BJ (cell line): ENCODE results near the gene POLR2C. TPM values are rescaled to one million over a fixed set of nuclear protein-coding genes. Genes with fewer than 3 reads are reported as not detected.

Experiments used
- CTCF ChIA-PET: fragments of 350-600 bp; formaldehyde crosslinking; extraction: SDS; loops from one replicate; lab custom pipeline; 2021; ENCODE audit warnings: antibody characterized with exemption, inconsistent platforms; lab: Yijun Ruan, JAX
- POLR2A ChIA-PET: fragments of 300-600 bp; sonication (Branson Sonifier 250); formaldehyde crosslinking; extraction: SDS; loops from one replicate; lab custom pipeline; 2021; ENCODE audit warnings: antibody characterized with exemption; lab: Charles Lee
- DNase-seq: peaks from one replicate; pipeline ENCODE4 v3.0.0-alpha.2; 2011; ENCODE audit warnings: low read depth
- H3K27me3 ChIP-seq: 2 replicates; pipeline ENCODE4 v1.6.0; 2011; ENCODE audit warnings: low read length; ENCODE audit not compliant: control insufficient read depth, insufficient read depth
- H3K36me3 ChIP-seq: 2 replicates; pipeline ENCODE4 v1.5.1; 2011; ENCODE audit warnings: low read length; ENCODE audit not compliant: control insufficient read depth, insufficient read depth
- H3K4me3 ChIP-seq: 2 replicates; pipeline ENCODE4 v1.5.1; 2011; ENCODE audit warnings: low read depth, mild to moderate bottlenecking, control low read depth, low read length
- CTCF ChIP-seq: IDR thresholded peaks from 2 replicates; pipeline ENCODE4 v1.5.1; 2011; ENCODE audit warnings: low read depth, mild to moderate bottlenecking, control low read depth, inconsistent platforms, low read length, moderate library complexity; ENCODE audit not compliant: insufficient read depth
- polyA plus RNA-seq: library from polyadenylated mRNA; depleted of rRNA; stranded (reverse); fragments of >200 nt; gene quantifications from 2 replicates; pipeline ENCODE4 v1.2.3, GENCODE V29; 2011

Gene POLR2C
- polyA plus RNA-seq, 1 experiment = 176 TPM

DNA sequence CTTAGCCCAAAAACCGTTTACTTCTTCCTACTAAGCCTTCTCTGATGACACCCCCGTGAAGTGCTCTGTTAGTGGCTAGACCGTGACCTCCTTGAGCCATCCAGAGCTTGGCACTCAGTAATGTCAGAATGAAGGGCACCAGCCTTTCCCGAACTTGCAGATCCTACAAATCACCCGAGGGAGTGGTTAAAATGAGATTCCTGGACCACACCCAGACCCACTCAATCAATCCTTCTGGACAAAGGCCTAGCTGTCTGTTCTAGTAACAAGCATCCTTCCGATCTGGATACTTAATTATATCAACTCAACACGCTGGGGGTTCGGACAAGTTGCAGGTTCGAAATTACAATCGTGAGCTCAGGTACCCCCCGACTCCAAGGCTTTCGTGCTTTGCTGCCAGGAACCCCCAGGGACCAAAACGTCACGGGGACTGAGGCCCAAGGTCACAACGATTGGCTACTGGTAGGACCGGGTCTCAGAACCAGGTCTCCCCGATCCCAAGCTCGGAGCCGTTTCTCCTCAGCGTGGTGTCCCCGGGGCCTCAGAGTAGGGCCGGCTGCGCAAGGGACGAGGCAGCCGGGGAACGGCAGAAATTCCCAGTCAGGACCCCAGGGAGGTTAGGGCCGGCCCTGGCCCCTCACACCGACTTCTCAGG lies 15.8 kb upstream of the POLR2C start:
- TF ChIP-seq CTCF = no peak
- Histone ChIP-seq H3K4me3 (peak overlapping the region; percentile 97), H3K36me3 (peaks cover 2% of the 10 kb centered on the region; the same call in 1 of the 2 replicates), H3K27me3 (no peaks in the 10 kb centered on the region)
- DNase-seq = no peak
- CTCF ChIA-PET = interaction anchor here (0.6 to 1.8 kb wide), 9 partner anchors 14 to 353 kb away, joined by 3 to 10 read pairs (median 6); partner anchors contain the start of gene POLR2C
- POLR2A ChIA-PET = interaction anchor here (0.6 to 0.7 kb wide), 3 partner anchors 202 to 704 kb away, joined by 3 to 4 read pairs (median 3); partner anchors contain the start of gene ARL2BP

DNA sequence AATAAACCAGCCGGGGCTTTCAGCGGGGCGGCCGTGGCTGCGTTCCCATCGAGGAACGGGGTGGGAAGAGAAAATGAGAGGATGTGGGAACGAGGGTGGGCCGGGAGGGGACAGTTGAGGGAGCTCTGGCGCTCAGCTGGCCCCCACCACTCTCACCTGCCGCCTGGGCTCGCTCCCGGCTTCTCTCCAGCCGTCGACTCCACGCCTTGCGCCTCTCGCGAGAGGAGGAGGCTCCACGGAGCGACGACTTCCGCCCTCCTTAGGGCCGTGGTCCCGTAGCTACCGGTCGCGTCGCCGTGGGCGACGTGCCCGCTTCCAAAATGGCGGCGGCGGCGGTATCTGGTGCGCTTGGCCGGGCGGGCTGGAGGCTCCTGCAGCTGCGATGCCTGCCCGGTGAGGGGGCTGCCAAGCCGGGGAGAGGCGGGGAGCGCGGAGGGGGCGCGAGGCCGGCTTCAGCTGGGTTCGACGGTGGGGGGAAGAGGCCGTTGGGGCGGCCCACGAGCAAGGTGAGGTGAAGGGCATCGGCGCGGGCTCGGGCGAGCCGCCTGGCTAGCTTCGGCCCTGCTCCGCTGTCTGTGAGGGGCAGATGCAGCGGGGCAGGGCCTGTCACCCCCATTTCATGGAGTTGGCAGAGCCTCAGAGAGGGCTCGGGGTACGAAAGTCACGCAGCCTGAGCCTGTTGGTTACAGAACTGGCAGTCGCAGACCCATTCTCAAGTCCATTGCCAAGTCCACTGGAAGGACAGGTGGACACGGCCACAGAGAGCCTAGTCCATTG lies 15.1 kb upstream of the POLR2C start, which contains the start of the genes CIAPIN1 and COQ9:
TSS of gene CIAPIN1 (minus strand) at position 200 of the 777 bp plus-strand sequence. CDS start 6,457 bp downstream, outside the sequence.
TSS of gene COQ9 (plus strand) at position 294 of the 777 bp plus-strand sequence. CDS start at position 321, 27 bp downstream.
- Histone ChIP-seq H3K4me3 (peak within 1 kb of the TSS; percentile 97), H3K27me3 (no peaks in the 10 kb centered on the region), H3K36me3 (peaks cover 2% of the 10 kb centered on the region)
- TF ChIP-seq CTCF = no peak
- CTCF ChIA-PET = interaction anchor here (1.3 to 1.8 kb wide), 8 partner anchors 13 to 147 kb away, joined by 3 to 10 read pairs (median 6); partner anchors contain the start of gene POLR2C
- POLR2A ChIA-PET = interaction anchor here (0.6 to 0.7 kb wide), 4 partner anchors 174 to 705 kb away, joined by 3 to 6 read pairs (median 4); partner anchors contain the start of gene ARL2BP
- DNase-seq = peak; percentile 59

- Histone ChIP-seq H3K4me3 (no peak overlapping the region), H3K36me3 (peaks cover 17% of the 10 kb centered on the region), H3K27me3 (no peaks in the 10 kb centered on the region)
- no peak for TF ChIP-seq CTCF
- ChIA-PET CTCF (no interaction called here), POLR2A (no interaction called here)
- no peak for DNase-seq
These were observed 10.5 kb upstream of the POLR2C start for GRCh38 chr16:57452021-57452420.

DNA sequence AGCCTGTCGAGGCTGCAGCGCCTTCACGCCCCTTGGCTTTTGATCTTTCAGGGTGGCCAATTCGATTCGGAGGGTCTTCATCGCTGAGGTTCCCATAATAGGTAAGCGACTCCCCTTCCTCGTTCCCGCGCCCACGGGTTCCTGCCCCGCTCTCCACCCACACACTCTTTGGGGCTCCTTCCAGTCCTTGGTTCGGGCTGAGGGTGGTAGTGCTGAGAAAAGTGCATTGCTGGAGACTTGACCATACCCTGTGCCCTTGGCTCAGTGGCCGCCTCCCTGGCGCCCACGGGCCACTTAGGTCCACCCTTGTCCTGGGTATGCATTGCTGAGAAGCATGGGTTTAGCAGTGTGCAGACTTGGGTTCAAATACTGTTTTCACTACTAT lies 491 bp downstream of the POLR2C start:
- TF ChIP-seq CTCF = no peak
- no peak for DNase-seq
- Histone ChIP-seq H3K4me3 (peak overlapping the region; percentile 93), H3K36me3 (peaks cover 12% of the 10 kb centered on the region), H3K27me3 (no peaks in the 10 kb centered on the region)
- ChIA-PET POLR2A (no interaction called here), CTCF (interaction anchor here (0.9 to 2.9 kb wide), 12 partner anchors 8 to 162 kb away, joined by 3 to 24 read pairs (median 9); partner anchors contain the start of genes CIAPIN1 and COQ9)
